NCI-H524 treated with DMSO at 0.1 percent for 48 hours (cell line): ENCODE data around the gene FAM156A.
"Not testable (repeated sequence)": the region's sequence is repeated elsewhere in the genome, so short reads cannot be mapped to it uniquely, and the experiment has no call there.

Source experiments
- DNase-seq: peaks from one replicate; lab custom pipeline; 2025; lab: John Stamatoyannopoulos, UW

FAM156A gene

GRCh38 chrX:52966993-52967738, 8.8 kb upstream of the FAM156A start:
- DNase-seq, result not testable (repeated sequence)

GRCh38 chrX:52958961-52959360, 643 bp upstream of the FAM156A start:
- not testable (repeated sequence) for DNase-seq

GRCh38 chrX:52949884-52950283, 8.4 kb downstream of the FAM156A start:
- DNase-seq, result not testable (repeated sequence)

- DNase-seq, result not testable (repeated sequence)
Measured at GRCh38 chrX:52949325-52949724, 9.0 kb downstream of the FAM156A start.

GRCh38 chrX:52948265-52948664, 10.1 kb downstream of the FAM156A start:
- not testable (repeated sequence) for DNase-seq

GRCh38 chrX:52947501-52947900, 10.8 kb downstream of the FAM156A start:
- DNase-seq, result not testable (repeated sequence)

GRCh38 chrX:52945838-52946494, 12.4 kb downstream of the FAM156A start:
- not testable (repeated sequence) for DNase-seq

- DNase-seq, result not testable (repeated sequence)
Measured at GRCh38 chrX:52941728-52942127, 16.6 kb downstream of the FAM156A start.

GRCh38 chrX:52940704-52941103, 17.6 kb downstream of the FAM156A start:
- DNase-seq, result not testable (repeated sequence)

DNA sequence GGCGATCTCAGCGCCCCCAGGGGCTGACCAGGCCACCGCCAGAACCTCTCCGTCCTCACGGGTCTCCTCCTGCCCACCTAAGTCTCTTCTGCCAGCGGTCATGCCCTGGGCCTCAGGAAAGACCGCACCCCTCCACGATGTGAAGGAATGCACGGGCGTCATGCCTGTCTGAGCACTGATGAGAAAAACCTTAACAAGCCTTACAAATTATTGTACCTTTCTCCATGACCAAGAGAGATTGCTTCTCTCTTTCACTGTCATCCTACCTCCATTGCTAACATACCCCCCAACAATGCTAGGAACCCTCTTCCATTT, 22.9 kb downstream of the FAM156A start:
- DNase-seq, result not testable (repeated sequence)

DNA sequence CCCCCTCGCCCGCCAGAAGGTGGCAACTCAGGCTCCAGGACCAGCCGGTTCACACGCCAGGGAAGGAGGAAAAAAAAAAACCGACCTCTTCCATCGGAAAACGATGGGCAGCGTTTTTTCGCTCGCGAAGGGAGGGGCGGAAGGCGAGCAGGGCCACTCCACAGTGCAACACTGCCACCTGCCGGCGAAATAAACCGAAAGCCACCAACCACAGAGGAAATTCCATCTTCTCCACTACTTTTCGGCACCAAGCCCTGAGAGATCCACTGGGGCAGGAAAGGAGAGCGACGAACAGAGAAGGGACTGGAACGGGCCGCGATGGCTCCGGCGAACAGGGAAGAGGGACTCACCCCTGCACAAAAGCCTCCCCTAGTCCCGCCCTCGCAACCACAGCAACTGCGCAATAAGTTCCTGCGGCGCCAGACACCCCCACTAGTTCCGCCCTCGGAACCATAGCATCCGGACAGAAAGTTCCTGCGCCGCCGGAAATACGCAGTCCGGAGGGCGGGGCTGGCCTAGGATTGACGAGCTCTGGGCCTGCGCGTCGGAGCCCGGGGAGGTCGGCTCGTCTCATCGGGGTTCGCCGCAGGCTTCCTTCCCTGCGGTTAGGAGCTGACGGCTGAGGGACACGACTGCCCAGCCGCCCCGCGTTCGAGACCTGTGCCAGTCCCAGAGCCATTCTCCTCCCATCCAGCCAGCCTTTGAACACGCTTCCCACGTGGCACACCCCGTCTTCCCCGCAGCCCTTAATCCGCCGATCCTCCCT, 23.4 kb downstream of the FAM156A start:
- peak; percentile 57 for DNase-seq

- DNase-seq, result no peak
Measured at GRCh38 chrX:52933976-52934703, 24.2 kb downstream of the FAM156A start.

- DNase-seq, result no peak
Measured at GRCh38 chrX:52933213-52933612, 25.1 kb downstream of the FAM156A start.

DNA sequence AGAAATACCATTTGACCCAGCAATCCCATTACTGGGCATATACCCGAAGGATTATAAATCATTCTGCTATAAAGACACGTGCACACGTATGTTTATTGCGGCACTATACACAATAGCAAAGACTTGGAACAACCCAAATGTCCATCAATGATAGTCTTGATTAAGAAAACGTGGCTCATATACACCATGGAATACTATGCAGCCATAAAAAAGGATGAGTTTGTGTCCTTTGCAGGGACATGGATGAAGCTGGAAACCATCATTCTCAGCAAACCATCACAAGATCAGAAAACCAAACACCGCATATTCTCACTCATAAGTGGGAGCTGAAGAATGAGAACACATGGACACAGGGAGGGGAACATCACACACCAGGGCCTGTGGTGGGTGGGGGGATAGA, 28.1 kb downstream of the FAM156A start:
- not testable (repeated sequence) for DNase-seq

GRCh38 chrX:52923781-52924241, 34.5 kb downstream of the FAM156A start:
- no peak for DNase-seq

DNA sequence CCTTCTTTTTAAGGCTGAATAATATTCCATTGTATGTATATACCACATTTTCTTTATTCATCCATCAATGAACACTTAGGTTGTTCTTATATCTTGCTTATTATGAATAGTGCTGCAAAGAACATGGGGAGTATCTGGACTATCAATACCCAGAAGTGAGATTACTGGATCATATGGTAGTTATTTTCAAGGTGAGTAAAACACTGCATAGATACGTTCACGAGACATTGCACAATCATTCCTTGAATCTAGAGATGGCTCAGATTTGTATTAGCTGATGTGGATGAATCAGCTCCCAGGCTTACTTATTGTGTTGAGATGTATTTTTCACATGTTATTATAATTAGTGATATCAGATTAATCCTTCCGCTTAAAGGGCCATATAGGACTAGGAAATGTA, 43.6 kb downstream of the FAM156A start:
- not testable (repeated sequence) for DNase-seq

GRCh38 chrX:52913681-52914080, 44.6 kb downstream of the FAM156A start:
- not testable (repeated sequence) for DNase-seq

DNA sequence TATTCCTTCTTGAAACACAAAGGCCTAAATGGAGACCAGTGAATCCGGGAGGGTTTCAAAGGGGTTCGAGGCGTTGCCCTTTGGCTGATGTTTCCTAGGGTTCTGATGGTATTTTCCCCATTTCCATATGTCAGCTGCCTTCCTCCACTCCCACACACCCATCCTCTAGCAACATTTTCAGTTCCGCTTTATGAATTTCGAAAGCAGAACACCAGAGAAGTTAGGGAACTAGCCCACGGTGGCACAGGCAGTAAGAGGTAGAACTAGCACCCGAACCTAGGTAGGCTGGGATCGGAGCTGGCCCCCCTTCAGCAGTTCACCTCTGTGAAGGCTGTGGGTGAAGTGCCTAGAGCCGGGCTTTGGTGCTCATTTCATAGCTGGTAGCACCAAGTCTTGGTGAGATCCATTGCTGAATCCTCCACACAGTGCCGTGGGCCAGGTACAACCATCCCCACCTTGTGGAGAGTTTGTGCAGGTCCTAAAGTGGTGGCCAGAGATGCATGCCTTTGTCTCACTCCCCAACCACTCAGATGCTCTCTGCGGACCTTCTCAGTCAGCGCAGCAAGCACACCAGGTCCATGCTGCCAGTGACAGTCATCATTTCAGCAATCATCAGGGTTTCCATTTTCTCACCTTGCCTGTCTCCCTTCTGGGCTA, 48.9 kb downstream of the FAM156A start:
- DNase-seq, result not testable (repeated sequence)

DNA sequence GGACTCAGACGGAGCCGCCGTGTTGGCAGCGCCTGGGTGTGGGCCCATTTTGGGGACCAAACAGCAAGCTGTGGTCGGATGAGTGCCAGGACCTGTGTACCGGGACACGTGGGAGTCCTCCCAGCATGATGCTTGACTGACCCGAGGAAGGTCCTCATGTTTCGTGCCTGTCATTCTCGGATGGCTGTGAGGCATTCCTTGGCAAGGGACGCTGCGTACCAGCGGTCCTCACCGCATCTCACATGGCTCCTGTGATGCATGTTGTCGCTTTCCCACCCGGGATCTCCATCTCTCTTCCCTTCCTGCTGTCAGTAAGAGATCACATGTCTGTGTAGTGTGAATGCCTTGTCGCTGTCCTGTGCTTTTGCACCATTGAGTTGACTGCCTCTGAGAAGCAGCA, 50.4 kb downstream of the FAM156A start:
- DNase-seq, result not testable (repeated sequence)

DNA sequence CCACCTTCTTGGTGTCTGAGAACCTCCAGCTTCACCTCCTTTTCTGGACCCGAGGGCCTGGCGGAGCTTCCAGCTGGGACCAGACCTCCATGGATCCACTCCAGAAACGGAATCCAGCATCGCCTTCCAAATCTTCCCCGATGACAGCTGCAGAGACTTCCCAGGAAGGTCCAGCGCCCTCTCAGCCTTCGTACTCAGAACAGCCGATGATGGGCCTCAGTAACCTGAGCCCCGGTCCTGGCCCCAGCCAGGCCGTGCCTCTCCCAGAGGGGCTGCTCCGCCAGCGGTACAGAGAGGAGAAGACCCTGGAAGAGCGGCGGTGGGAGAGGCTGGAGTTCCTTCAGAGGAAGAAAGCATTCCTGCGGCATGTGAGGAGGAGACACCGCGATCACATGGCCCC, 51.2 kb downstream of the FAM156A start:
- not testable (repeated sequence) for DNase-seq

GRCh38 chrX:52906072-52906471, 52.2 kb downstream of the FAM156A start:
- not testable (repeated sequence) for DNase-seq
